Measurements from ENCODE around the gene TDRD5.
A peak's percentile ranks its signal among the peaks of the same experiment; 100 is the strongest.

The TDRD5 gene, protein sequence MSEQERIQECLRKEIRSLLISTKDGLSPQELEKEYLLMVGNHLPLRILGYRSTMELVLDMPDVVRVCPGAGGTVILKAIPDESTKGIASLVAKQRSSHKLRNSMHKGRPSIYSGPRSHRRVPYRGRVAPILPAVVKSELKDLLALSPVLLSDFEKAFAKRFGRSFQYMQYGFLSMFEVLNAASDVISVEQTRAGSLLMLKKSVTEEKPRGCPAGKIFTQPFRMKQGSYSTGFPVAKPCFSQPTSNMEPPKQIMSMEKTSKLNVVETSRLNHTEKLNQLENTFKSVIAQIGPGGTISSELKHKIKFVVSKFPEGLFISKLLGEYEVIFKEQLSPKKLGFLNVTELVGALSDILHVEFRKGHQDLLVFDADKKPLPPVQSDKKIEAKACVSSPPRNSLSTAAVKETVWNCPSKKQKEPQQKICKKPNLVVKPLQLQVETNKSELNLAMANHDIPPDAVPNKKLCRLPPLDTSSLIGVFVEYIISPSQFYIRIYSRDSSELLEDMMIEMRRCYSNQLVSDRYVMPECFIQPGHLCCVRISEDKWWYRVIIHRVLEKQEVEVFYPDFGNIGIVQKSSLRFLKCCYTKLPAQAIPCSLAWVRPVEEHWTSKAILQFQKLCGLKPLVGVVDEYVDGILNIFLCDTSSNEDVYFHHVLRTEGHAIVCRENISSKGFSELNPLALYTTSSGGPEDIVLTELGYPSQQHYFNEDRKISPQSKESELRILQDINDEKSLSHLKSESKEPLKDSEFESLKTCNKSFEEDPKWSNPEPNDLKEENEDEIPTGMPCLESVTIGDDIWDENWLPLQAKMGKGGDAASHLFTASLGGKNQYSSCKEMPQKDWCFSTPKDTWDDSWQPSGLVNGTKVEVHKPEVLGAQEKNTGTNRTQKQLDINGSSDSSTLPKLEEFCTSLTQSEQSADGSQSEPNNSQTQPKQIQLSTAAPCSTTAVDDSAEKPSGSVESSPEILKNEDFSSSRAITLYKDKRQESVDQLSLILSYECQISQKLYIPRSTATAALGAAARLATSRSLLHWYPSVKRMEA

DNA sequence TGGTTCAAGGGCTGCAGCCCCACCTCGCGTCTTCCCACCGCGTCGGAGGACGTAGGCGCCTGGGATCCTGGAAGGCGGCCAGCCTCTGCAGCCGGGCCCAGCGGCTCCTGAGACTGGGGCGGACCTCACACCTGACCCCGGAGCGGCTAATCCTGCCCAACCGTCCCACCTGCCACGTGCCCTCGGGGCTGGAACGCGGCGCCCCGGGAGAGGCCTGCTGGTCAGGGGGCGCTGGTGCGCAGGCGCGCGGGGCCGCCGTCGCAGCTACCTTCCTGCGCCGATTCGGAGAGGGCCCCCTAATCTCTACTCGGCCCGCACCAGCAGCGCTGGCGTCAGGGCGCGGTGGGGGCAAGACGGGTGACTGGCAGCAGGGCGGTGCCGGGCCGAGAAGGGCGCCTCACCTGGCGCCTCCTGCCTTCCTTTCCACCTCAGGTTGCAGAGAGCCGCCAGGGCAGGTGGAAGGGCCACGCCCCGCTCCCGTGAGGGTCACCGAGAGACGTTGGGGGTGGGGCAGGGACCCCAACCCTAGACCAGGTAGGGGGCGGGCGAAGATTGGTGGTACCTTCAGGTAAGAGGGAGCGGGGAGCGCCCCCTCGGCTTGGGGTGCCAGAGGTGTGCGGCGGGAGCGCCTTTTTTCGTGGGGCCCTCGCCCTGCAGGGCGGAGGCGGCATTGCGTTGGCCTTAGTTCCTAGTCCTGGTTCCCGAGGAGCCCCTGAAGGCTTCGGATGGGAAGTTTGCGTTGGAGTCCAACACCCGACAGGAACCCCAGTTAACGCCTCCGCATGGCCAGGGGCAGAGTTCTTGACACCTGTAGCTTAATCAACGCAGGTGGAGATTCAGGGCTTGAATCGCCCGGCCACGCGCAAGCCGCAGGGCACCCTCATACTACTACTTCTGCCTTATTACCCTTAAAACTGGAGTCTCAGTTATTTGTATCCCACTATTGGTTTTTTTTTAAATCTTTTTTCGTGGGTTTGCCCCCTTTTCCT, at the start of gene TDRD5:
TDRD5 (plus strand) TSS at position 241 of the 989 bp plus-strand sequence. CDS start 784 bp downstream, outside the sequence.
- no peak for DNase-seq

- DNase-seq = no peak
These were observed 46.3 kb upstream of the TDRD5 start for GRCh38 chr1:179545321-179545720.

GRCh38 chr1:179547021-179547535, 44.6 kb upstream of the TDRD5 start:
- no peak for DNase-seq

DNA sequence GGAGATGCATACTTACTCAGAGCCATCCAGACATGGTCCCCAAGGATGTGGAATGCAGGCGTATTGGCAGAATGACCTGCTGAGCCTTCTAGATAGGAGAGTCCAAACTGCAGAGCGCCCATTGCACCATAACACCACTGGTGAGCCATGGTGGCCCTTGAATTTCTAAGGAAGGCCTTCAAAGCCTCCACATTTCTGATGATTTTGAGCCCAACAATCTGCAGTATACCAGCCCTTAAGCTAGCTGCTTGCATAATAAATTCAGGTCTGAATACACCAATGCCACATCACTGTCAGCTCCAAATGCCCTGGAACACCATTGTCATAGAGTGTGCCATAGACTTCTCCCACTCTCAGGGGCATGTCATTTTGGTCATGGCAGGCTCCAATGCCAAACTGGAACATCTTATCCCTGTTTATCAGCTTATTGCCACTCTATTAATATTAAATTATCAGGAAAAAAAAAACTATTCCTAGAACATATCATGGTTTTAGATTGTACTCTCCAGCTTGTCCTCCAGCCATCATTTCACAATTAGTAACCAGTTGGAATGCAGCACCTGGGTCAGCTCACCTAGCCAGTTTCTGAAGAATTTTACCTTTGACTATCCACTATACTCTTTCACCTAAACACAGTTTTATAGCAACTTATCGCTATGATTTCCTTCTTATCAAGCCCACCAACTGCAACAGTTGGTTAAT, 42.8 kb upstream of the TDRD5 start:
- DNase-seq = no peak

DNA sequence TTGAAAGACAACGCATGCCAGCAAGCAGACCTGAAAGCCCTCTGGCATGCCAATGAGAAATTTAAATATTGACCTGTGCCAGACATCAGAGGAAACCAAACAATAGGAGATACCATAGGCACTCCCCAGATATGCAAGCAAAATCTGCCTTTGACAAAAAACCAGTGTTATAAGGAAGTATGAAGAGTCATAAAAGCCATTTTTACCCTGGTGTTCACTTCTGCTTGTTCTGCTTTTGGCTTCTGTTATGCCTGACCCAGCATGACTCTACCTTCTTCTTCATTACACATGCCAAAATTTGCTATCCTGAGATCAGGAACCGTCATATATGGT, 42.3 kb upstream of the TDRD5 start:
- no peak for DNase-seq

DNA sequence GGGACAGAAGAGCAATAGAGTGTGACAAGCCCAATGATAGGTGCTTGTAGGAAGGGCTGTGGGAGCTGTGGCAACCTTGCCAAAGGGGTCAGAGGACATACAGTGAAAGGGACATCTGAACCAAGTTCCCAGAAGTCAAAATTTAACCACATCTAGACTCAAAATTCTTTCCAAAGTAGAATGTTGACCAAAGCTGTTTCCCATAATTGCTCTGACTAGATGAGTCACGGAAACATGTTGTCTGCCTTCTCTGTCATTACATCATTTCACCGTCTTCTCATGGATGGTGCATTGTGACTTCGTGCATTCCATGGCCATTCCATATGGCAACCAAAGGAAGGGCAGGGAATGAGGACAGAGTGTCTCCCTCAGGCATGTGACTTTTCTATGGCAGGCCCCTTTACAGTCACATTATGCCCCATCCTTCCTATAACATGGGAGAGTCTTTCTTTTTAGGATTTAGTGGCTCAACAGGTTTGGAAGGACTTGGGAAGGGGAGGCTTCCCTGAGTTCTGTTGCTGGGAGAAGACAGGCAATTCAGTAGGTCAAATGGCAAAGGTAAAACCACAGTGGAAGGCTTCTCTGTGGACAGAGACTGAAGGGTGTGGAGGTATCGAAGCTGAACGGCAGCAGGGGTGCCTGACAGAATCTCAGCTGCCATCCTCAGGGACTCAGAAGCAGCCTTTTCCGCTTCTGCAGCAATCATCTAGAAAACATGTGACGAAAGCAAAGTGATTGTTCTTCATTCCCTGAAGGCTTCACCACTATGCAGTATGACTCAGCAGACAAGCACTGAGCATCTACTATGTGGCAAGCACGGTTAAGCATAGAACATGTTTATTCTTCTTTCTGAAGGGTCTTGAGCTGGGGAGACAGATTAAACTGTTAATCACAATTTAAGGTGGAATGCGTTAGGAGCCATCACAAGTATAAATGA, 40.6 kb upstream of the TDRD5 start:
- no peak for DNase-seq

DNA sequence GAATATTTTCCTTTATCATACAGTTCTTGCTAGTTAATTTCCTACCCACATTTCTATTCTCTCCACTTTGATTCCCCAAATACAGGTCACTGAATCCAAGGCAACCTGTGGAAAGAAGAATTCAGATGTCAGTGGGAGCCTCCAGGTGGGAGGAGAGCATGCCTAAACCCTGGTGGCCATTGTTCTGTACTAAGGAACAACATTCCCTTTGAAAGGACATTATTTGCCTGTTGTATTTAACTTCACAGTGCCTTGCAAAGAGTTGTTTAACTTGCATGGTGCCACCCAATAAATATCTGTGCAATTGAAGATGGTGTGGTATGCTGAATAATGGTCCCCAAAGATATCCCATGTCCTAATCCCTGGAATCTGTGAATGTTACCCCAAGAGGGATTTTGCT, 37.2 kb upstream of the TDRD5 start:
- DNase-seq = no peak

DNA sequence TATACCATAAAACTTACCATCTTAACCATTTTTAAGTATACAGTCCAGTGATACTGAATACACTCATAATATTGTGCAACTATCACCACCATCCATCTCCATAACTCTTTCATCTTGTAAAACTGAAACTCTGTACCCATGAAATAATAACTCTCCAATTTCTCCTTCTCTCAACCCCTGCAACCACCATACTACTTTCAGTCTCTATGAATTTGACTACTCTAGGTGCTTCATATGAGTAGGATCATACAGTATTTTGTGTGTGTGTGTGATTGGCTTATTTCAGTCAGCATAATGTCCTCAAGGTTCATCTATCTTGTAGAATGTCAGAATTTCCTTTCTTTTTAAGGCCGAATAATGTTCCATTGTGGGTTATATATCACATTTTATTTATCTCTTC, 33.6 kb upstream of the TDRD5 start:
- no peak for DNase-seq

DNA sequence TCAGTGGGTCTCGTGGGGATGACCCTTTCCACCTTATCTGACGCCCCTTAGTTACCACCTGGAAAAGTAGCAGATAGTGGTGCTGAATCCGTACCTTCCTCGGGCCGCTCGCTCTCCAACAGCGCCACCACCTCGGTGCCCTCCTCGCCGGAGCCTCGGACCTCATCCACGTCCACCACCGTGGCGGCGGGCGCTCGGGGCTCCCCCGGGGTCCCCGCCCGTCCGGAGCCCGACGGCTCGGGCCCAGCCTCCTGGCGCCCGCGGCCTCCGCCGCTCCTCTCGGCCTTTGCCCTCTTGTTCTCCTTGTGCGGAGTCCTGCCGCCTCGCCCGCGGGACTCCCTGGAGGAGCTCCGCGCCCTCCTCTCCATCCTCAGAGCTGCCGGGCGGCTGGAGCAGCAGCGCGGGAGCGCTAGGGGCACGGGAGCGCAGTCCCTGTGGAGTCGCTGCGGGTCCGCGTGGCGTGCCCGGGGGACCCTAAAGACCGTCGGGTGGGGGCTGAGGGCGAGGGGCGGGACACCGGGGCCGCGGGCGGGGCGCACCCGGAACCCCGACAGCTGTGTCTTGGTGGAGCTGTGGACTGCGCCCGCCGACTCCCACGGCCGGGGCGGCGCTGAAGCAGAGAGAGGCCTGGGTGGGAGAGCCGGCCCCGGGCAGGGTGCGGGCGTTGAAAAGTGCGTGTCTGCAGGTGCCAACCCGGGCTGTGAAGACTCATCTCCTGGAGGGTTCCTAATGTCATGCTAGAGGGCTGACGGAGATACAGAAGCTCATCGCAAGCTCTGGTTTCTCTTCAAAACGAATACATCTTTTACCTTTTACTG, 15.9 kb upstream of the TDRD5 start, which contains the start of gene NPHS2:
NPHS2 (minus strand) TSS at position 452 of the 818 bp plus-strand sequence; CDS start at position 368, 84 bp downstream.
- DNase-seq = no peak

GRCh38 chr1:179576509-179576908, 15.1 kb upstream of the TDRD5 start:
- DNase-seq = no peak

GRCh38 chr1:179583771-179584320, 7.8 kb upstream of the TDRD5 start:
- DNase-seq = no peak

DNA sequence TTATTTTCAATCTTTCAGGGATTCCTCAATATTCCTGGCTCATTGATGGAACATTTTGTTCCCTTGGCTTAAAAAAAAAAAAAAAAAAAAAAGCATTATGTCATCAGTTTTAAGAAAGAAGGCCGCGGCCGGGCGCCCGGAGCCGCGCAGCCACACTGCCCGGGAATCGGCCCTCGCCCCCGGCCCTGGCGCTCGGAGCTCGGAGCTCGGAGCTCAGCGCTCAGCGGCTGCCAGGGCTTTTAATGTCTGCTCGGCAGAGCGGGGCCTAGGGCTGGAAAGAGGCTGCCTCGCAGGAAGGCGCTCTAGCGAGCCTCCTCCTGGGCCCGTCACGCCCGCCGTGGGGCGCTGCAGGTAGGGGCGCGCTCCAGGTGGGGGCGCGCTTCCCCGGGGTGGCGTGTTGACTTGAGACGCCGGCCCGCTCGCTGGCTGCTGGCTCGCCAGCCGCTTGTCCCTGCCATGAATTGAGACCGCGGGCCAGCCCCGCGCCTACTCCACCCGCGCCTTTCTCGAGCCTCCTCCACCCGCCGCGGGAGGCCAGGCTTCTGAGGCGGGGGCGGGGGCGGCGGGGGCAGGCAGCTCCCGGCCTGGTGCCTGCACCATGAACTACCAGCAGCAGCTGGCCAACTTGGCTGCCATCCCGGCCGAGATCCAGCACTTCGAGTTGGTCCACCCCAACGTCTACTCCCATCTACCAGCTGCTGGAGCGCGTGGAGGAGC, 5.4 kb upstream of the TDRD5 start:
- DNase-seq = peak; percentile 62

GRCh38 chr1:179587336-179587735, 4.3 kb upstream of the TDRD5 start:
- DNase-seq = no peak

- no peak for DNase-seq
These were observed 3.1 kb upstream of the TDRD5 start for GRCh38 chr1:179588425-179589024.

DNA sequence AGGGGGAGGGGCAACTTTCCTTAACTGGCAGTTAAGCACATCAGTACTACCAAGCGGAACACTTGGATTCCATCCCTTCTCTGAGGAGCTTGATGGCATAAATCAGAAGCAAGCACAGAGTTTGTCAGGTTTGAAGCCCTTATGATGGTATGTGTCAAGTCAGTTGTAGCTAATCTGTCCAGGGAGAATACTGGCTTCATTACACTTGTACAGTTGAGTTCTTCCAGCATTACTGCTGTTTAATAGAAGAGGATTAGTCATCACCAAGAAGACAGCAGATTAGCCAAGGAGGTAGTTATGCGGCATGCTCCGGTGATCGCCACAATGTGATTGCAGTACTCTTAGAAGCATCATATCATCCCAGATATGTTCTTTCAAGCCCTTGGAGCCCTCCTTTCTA, 2.1 kb upstream of the TDRD5 start:
- DNase-seq = no peak

DNA sequence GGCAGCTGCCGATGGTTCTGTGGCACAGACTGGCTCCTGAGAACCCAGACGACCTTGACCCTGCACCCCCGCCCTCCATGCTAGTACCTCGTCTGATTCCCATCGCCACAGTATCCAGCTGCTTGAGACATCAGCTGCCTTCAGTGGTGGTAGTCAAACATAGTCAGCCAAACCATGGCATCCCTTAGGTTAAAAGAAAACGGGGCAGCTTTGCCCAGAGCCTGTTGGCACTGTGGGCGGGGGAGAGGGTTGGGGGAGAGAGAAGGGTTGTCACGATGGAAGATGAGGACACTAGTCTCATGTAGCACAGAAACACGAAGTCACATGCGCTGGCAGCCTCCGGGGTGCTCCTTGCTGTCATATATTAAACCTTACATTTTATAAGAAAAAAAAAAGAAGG, 961 bp upstream of the TDRD5 start:
- no peak for DNase-seq

DNA sequence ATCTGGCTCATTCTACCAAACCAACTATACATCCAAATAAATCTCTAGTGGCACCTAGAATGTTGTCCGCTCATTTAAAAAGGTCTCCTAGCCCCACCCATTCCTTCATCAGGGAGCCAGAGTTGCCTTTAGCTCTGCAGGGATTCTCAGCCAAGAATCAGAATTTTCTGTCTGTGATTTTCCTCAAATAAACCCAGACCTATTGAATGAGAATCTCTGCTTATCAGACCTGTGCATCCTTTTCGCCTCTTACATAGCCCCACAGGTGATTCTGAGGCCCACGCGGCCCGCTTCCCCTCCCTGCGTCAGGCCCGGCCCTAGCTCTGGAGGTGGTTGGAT, 410 bp upstream of the TDRD5 start:
- DNase-seq = no peak

DNA sequence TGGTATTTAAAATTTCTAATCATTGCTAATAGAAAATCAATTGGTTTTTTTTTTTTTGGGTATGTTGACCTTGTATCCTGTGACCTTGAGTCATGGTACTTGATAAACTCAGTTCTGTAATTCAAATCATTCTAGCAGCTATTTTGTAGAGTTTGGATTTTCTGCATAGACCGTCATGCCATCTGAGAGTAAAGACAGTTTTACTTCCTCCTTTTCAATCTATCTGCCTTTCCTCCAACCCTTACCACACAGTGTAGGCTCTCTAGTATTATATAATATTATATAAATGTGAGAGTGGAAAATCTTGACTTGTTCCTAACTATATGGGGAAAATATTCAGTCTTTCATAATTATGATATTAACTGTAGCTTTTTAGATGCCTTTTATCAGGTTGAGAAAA, 7.0 kb downstream of the TDRD5 start:
- no peak for DNase-seq

All from NCI-H1694 treated with DMSO at 0.1 percent for 48 hours (cell line).